HL-60 (cell line): ENCODE results near the gene PARP14.

Experiments used
- DNase-seq, 2 experiments: peaks; one replicate each; pipeline ENCODE4 v3.0.0-alpha.2; 2010 to 2020; ENCODE audit warnings: low read depth in 1 of 2, low spot score in 1 of 2
- H3K27ac ChIP-seq: fragments of 250-450 bp; sonication (Bioruptor Pico); replicated peaks from 2 replicates; pipeline ENCODE4 v1.5.1; 2020; ENCODE audit warnings: mild to moderate bottlenecking, moderate library complexity
- H3K27me3 ChIP-seq: fragments of 250-450 bp; sonication (Bioruptor Pico); 2 replicates; pipeline ENCODE4 v1.5.1; 2021; ENCODE audit warnings: mild to moderate bottlenecking, moderate library complexity; ENCODE audit not compliant: insufficient read depth, poor library complexity, severe bottlenecking
- H3K4me3 ChIP-seq: replicated peaks from 2 replicates; pipeline ENCODE4 v1.5.1; 2011; ENCODE audit warnings: mild to moderate bottlenecking, control low read depth, low read length; ENCODE audit not compliant: insufficient read depth
- GABPA ChIP-seq: IDR thresholded peaks from 2 replicates; pipeline ENCODE4 v1.6.1; 2012; ENCODE audit warnings: low read depth
- POLR2AphosphoS5 ChIP-seq: IDR thresholded peaks from 2 replicates; pipeline ENCODE4 v1.6.1; 2012; ENCODE audit warnings: low read depth
- SPI1 ChIP-seq: IDR thresholded peaks from 2 replicates; pipeline ENCODE4 v1.6.1; 2012; ENCODE audit warnings: low read depth, mild to moderate bottlenecking, borderline replicate concordance
- TF ChIP-seq, protein P1 (sequence below): IDR thresholded peaks from 2 replicates; pipeline ENCODE4 v1.6.1; 2012; ENCODE audit warnings: low read depth; ENCODE audit not compliant: insufficient replicate concordance
- TF ChIP-seq, protein P2 (sequence below): IDR thresholded peaks from one replicate; pipeline ENCODE4 v1.5.1; 2011; ENCODE audit warnings: low read length, control low read depth, inconsistent platforms; ENCODE audit not compliant: insufficient read depth

The PARP14 gene

DNA sequence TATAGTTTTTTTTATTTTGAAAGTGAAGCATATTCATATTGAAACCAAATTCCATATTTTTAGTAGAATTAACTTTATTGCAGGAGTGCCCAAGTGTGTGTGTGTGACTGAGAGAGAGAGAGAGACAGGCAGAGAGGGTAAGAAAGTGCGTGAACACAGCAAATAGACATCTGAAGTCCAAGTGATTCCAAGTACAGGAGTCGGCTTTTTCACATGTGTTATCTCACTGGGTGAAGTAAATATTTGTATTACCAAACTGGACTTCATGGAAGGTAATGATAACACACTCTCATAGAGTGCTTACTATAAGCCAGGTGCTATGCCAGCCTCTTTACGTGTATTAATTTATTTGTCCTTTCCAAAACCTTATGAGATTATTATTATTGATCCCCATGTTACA, 12.0 kb downstream of the PARP14 start:
- no peak overlapping the region for H3K4me3 ChIP-seq
- no peaks in the 10 kb centered on the region for H3K27me3 ChIP-seq
- H3K27ac ChIP-seq = no peak overlapping the region
- TF ChIP-seq POLR2AphosphoS5 (no peak), SPI1 (no peak), GABPA (no peak)
- TF ChIP-seq, protein P1, sequence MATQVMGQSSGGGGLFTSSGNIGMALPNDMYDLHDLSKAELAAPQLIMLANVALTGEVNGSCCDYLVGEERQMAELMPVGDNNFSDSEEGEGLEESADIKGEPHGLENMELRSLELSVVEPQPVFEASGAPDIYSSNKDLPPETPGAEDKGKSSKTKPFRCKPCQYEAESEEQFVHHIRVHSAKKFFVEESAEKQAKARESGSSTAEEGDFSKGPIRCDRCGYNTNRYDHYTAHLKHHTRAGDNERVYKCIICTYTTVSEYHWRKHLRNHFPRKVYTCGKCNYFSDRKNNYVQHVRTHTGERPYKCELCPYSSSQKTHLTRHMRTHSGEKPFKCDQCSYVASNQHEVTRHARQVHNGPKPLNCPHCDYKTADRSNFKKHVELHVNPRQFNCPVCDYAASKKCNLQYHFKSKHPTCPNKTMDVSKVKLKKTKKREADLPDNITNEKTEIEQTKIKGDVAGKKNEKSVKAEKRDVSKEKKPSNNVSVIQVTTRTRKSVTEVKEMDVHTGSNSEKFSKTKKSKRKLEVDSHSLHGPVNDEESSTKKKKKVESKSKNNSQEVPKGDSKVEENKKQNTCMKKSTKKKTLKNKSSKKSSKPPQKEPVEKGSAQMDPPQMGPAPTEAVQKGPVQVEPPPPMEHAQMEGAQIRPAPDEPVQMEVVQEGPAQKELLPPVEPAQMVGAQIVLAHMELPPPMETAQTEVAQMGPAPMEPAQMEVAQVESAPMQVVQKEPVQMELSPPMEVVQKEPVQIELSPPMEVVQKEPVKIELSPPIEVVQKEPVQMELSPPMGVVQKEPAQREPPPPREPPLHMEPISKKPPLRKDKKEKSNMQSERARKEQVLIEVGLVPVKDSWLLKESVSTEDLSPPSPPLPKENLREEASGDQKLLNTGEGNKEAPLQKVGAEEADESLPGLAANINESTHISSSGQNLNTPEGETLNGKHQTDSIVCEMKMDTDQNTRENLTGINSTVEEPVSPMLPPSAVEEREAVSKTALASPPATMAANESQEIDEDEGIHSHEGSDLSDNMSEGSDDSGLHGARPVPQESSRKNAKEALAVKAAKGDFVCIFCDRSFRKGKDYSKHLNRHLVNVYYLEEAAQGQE = no peak
- TF ChIP-seq, protein P2, sequence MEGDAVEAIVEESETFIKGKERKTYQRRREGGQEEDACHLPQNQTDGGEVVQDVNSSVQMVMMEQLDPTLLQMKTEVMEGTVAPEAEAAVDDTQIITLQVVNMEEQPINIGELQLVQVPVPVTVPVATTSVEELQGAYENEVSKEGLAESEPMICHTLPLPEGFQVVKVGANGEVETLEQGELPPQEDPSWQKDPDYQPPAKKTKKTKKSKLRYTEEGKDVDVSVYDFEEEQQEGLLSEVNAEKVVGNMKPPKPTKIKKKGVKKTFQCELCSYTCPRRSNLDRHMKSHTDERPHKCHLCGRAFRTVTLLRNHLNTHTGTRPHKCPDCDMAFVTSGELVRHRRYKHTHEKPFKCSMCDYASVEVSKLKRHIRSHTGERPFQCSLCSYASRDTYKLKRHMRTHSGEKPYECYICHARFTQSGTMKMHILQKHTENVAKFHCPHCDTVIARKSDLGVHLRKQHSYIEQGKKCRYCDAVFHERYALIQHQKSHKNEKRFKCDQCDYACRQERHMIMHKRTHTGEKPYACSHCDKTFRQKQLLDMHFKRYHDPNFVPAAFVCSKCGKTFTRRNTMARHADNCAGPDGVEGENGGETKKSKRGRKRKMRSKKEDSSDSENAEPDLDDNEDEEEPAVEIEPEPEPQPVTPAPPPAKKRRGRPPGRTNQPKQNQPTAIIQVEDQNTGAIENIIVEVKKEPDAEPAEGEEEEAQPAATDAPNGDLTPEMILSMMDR = no peak
- DNase-seq = no peak

DNA sequence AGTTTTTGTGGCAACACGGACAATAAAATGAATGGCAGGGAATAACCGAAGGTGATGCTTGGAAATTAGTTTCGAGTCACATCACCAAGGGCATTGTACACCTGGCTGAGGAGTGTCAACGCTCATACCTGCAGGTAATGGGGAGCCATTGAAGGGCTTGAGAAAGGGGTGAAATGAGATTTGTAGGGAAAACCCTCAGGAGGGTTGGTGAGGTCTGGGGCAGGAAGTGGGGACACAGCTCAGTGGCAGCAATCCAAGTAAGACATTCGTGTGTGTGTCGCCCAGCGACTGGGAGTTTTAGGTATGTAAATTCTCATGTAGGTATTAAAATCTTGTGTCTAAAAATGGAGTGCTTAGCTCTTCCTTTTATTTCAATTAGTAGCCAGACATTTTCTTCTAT, 14.3 kb downstream of the PARP14 start:
- TF ChIP-seq POLR2AphosphoS5 (no peak), SPI1 (no peak), GABPA (no peak)
- TF ChIP-seq, protein P1 = no peak
- TF ChIP-seq, protein P2 = no peak
- Histone ChIP-seq H3K27ac (no peak overlapping the region), H3K27me3 (no peaks in the 10 kb centered on the region), H3K4me3 (no peak overlapping the region)
- no peak for DNase-seq

- TF ChIP-seq, protein P1 = no peak
- TF ChIP-seq POLR2AphosphoS5 (no peak), SPI1 (no peak)
- TF ChIP-seq, protein P2 = no peak
- no peak for DNase-seq
- no peak overlapping the region for H3K4me3 ChIP-seq
- no peaks in the 10 kb centered on the region for H3K27me3 ChIP-seq
- no peak overlapping the region for H3K27ac ChIP-seq
Observed at GRCh38 chr3:122695927-122696561, 15.4 kb downstream of the PARP14 start.
